Measurements from ENCODE around the gene TIMM8B.
"Not testable (repeated sequence)": the region's sequence is repeated elsewhere in the genome, so short reads cannot be mapped to it uniquely, and the experiment has no call there.

TIMM8B gene

GRCh38 chr11:112073941-112074811 lies 12.4 kb downstream of the TIMM8B start, which contains the start of the genes NKAPD1 and PIH1D2:
TSS of gene NKAPD1 (plus strand) at chr11:112074299. CDS start at chr11:112075575, 1,276 bp downstream.
TSS of gene PIH1D2 (minus strand) at chr11:112074017. CDS start at chr11:112073174, 843 bp downstream.
- DNase-seq: peak; percentile 89 to 91

GRCh38 chr11:112062923-112063322 lies 23.6 kb downstream of the TIMM8B start:
- DNase-seq: no peak

DNA sequence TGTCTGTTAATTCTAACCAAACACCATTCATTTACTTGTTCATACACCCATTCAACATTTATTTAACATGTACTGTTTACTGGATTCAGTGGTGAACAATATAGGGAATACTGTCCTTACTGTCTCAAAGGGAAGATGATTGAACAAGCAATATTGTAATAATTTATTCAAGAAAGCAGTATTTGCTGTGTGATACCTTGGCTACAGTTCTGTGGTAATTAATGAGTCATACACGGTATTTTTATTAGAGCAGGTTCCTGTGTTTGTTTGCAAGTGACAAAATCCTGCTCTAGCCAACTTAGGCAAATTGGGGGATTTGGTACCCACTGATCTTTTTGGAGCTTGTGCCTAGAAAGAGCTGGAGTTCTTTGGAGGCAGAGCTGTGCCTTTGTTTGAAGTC lies 28.5 kb downstream of the TIMM8B start:
- DNase-seq: no peak

DNA sequence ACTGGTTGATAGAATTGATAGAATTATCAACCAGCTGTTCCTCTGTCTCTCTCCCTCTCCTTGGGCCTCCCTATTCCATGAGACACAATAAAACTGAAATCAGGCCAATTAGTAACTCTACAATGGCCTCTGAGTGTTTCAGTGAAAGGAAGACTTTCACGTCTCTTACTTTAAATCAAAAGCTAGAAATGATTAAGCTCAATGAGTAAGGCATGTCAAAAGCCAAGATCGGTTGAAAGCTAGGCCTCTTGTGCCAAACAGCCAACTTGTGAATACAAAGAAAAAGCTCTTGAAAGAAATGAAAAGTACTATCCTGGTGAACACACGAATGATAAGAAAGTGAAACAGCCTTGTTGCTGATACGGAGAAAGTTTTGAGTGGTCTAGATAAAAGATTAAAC lies 29.4 kb downstream of the TIMM8B start:
- no peak for DNase-seq

GRCh38 chr11:112051768-112052167 lies 34.8 kb downstream of the TIMM8B start:
- DNase-seq: no peak

- no peak for DNase-seq
Measured at GRCh38 chr11:112050721-112051120, 35.8 kb downstream of the TIMM8B start.

DNA sequence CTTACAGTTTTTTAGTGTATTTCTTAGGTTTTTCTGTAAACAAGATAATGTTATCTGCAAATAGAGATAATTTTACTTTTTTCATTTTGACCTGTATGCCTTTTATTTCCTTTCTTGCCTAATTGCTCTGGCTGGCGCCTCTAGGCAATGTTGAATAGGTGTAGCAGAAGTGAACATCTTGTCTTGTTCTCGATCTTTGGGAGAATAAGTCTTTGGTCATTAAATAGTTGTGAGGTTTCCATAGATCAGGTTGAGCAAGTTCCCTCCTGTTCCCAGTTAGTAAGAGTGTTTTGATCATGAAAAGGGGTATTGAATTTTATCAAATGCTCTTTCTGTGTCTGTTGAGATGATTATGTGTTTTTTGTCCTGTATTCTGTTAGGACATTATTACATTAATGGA lies 36.8 kb downstream of the TIMM8B start:
- DNase-seq: no peak

- DNase-seq: not testable (repeated sequence)
Measured at GRCh38 chr11:112048256-112048655, 38.3 kb downstream of the TIMM8B start.

- not testable (repeated sequence) for DNase-seq
Measured at GRCh38 chr11:112046647-112047046, 39.9 kb downstream of the TIMM8B start.

DNA sequence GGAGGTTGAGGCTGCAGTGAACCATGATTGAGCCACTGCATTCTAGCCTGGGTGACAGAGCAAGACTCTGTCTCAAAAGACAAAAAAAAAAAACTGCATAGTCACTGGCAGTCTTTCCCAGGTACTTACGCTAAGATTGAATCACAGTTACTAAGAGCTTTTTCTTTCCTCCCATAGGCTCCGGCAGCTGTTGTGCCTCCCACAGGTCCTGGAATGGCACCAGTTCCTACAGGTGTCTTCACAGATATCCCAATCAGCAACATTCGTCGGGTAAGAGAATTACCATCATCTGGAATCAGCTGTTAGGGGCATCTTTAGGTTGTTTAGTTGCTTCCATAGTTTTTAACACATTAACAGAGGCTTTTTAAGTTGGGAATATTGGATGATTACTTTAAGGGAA lies 41.6 kb downstream of the TIMM8B start:
- DNase-seq: no peak

DNA sequence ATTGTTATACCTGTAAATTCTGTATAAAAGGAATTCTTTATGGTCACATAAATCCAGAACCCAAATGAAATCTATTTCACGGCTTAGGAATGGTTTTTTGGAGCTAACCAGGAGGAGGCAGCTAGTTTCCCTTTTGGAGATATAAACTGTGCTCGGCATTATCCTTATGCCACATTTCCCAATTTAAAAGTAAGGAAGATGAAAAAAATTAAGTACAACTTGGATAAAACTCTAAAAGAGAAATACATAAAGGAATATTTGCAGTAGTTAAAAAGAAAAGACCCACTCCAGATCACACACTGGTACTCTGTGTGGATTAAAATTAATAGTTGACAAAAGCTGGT lies 43.6 kb downstream of the TIMM8B start:
- DNase-seq: no peak

DNA sequence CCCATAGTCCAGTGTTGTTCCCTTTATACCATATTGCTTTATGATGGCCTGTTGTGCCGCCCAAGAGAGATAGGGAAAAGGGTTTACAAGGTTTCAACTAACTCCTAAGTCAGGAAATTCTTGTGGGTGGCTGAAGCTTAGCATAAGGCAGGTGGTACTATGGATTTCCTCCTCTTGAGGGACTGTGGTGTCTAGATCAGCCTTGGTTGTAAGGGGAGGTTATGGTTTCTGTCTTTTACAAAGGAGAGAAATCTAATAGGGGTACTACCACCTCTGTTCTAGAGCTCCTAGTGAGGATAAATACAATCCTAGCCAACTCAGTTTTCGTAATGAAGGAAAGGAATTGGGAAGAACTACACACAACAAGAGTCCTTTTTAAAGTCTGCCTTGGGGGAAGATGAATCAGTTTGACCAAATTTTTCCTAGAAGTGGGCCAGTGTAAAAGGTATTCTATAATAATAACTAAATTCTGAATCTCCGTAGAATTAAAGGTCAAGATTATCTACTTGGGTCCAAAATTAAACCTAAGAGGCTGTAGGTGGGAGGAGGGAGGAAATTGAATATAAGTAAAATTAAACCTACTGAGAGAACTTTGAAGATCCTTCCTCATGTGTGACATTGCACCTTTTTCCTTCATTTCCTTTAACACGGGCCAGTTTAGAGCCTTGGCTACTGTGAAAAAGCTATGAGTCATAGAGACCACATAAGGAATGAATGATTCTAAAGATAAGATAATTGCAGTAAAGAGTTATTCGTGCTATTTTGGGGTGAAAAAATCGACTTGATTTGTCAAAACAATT lies 44.2 kb downstream of the TIMM8B start:
- no peak for DNase-seq

GRCh38 chr11:112037527-112037926 lies 49.0 kb downstream of the TIMM8B start:
- DNase-seq: no peak

All from inflammatory macrophage (primary cell).